ENCODE measurements around the gene FOXP1.
"Not testable (repeated sequence)": the region's sequence is repeated elsewhere in the genome, so short reads cannot be mapped to it uniquely, and the experiment has no call there.

FOXP1 gene

GRCh38 chr3:70975981-70976380 is 607.5 kb downstream of the FOXP1 start:
- DNase-seq (ENCODE audit: low spot score): not testable (repeated sequence)

DNA sequence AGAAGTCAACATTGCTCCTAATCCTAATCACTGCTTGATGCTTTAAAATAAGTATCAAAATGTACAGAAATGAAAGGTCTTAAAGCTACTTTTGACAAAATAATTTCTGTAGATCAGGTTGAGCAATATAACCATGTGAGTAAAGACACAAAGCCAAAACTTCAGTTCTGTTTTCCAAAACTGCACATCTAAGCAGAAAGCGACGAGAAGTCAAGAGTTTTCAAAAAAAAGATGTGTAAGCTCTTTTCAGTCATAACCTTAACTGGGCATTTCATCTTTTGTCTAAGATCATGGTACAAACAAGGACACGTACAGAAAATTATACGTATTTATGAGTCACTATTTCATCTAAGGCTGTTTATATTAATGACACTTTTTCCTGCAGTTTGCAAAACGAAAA is 608.8 kb downstream of the FOXP1 start:
- DNase-seq (ENCODE audit: low spot score): no peak

DNA sequence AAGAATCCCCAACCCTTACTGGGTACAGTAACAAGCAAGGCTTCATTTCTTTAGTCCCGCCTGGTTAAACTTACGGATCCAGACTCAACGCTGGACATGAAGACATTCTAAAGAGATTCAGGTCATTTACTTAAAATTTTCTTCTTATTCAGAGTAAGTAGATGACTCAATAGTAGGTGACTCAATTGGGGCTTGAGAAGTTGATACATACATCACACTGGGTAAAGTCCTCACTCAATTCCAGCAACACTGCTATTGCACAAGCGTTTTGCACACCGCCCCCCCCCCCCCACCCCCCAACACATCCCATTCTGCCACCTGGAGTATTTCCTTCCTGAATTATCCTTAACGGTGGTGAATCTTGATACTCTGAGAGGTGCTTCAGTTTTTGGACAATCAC is 610.0 kb downstream of the FOXP1 start:
- DNase-seq (ENCODE audit: low spot score): no peak

GRCh38 chr3:70972855-70973254 is 610.7 kb downstream of the FOXP1 start:
- DNase-seq (ENCODE audit: low spot score): no peak

GRCh38 chr3:70970952-70971351 is 612.6 kb downstream of the FOXP1 start:
- no peak for DNase-seq (ENCODE audit: low spot score)

- no peak for DNase-seq (ENCODE audit: low spot score)
Measured at GRCh38 chr3:70970171-70970570, 613.4 kb downstream of the FOXP1 start.

DNA sequence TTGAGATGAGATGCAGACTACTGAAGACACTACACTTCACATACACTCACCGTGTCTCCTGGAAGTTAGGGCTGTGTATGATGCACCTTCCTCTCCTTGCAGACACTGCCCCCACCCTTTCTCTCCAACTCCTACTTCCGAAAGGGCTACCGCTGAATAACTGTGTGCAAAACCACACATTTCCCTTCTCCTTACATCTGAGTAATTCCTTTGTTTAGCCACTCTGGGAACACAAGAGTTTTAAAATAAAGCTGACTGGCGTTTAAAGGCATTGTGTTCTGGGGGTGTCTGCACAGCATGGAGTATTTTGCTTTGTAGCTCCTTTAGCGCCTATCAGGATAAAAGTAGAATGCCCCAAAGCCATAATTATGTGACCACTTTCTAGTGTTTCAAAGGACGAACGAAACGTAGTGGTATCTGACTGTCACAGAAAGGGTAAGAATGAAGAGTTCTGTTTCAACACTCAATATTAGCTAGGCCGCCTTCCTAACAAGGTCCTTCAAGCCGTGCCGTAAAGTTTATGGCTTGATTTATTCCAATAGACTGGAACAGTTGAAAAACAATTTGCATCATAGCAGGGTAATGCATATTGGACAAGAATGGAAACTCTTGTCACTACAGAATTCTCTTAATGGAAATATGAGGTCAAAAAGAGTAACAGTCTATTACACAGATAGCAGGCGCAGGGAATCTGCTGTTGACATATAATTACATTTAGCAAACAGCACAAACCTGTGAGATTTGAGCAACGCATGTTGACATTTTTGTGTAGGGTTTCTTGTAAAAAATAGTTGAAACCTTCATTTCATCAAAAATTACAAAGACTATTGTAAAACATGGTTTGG is 619.9 kb downstream of the FOXP1 start:
- no peak for DNase-seq (ENCODE audit: low spot score)

GRCh38 chr3:70959506-70960291 is 623.8 kb downstream of the FOXP1 start:
- DNase-seq (ENCODE audit: low spot score): no peak

DNA sequence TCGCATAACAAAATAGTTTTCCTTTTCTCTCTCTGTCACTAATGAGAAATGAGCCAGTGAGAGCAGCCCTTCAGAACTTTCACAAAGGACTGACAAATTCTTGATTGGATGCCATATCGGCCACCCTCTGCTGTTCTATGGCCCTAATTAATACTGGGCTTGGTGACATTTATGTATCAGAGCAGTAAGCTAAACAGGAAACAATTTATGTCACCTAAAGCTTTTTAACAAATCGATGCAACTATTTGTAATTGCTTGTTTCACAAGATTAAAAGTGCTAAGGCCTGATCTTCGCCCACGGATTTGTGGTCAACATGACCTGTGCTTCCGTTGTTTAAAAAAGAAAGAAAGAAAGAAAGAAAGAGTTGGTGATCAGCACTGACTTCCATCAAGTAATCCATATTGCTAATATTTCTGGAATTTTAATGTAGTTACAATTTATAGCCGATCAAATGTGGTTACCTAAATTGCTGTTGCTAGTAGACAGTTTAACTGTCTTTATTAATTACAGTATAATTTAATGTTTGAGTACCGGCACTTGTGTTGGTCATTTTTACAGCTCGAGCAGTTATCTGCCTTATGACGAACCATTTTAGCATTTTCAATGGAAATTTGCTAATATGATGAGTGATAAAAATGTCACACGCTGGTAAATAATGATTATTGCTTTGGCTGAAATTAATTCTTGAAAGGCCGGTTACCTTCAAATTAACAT is 631.3 kb downstream of the FOXP1 start:
- no peak for DNase-seq (ENCODE audit: low spot score)

- no peak for DNase-seq (ENCODE audit: low spot score)
Measured at GRCh38 chr3:70951316-70951715, 632.2 kb downstream of the FOXP1 start.

DNA sequence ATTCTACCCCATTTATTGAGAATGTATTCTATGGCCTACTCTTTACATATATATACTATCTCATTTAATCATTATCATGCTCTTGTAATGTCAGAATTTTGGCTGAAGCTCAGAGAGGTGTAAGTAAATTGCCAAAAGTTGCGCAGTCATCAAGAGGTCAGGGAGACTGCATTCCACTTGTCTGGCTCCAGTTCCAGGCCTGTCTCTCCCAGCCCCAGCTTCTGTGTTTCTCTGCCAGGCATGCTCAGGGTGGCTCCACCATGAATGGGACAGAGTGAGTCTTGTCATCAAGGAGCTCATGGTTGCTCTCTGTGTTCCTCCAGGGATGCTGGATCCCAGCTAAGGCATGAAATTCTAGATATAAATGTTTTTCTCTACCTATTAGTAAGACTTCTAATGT is 635.9 kb downstream of the FOXP1 start:
- no peak for DNase-seq (ENCODE audit: low spot score)

- DNase-seq (ENCODE audit: low spot score): no peak
Measured at GRCh38 chr3:70943886-70944285, 639.6 kb downstream of the FOXP1 start.

DNA sequence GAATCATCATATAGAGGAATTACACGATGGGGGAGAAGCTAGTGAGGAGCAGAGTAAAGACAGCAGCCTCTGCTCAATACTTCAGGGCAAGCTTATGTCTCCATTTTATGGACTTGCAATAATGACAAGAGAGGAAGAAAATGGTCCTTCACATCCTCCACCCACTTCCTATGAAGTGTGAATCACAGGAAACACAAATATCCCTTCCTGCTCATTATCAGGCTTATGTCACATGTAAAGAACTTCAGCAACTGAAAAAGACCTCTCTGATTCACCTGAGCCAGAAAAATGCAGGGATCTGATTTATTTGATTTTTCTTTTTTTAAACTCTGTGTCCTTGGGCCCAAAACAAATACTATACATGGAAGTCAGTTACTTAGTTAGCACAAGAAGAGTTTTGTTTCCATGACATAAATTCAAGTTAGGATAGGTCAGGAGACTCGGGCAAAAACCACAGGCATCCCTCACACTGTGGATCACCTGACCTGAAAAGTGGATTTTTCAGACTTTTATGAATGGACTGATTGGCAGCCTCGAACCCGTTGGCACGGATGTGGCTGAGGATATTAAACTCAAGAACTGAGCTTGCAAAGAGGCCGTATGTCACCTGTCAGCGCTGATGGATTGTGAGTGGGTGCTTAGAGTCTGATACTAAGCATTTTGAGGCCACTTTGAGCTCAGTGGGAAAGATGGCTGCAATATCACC is 650.3 kb downstream of the FOXP1 start:
- DNase-seq (ENCODE audit: low spot score): no peak

DNA sequence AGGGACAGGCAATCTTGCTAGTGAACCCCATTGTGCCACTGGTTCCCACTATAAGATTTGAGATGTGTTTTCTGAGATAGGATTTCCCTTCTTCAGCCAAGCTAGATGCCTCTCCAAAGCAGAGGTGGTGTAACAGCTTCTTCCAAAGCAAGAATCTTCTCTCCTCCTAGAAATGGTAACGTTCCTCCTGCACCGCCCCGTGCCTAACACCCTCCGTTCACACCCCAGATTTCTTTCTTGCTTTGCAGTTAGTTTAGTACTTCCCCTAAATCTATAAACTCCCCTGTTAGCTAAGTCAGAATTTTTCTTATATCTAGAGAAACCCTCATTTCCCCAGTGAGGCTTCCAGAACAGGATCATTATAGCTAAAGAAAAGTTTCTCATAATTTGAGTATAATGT is 653.5 kb downstream of the FOXP1 start:
- DNase-seq (ENCODE audit: low spot score): no peak

- no peak for DNase-seq (ENCODE audit: low spot score)
Measured at GRCh38 chr3:70927239-70927638, 656.3 kb downstream of the FOXP1 start.

DNA sequence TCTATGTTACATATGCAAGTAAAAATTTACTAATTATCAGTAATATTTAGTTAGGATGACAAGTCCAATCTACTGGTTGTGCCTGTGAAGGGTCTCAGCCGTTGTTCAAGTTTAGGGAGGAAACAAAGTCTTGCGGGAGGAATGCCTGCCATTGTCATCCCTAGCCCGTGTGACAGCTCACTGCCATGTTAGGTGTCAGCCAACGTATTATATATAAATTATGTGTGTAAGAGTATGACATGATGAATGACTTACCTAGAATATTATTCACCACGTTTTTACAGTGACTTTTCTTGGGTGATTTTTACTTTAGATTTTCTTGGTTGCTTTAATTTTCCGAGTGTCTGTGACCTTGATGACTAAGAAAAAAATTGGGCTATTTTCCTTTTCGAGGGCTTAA is 656.7 kb downstream of the FOXP1 start:
- DNase-seq (ENCODE audit: low spot score): no peak

- DNase-seq (ENCODE audit: low spot score): no peak
Measured at GRCh38 chr3:70919661-70920060, 663.9 kb downstream of the FOXP1 start.

DNA sequence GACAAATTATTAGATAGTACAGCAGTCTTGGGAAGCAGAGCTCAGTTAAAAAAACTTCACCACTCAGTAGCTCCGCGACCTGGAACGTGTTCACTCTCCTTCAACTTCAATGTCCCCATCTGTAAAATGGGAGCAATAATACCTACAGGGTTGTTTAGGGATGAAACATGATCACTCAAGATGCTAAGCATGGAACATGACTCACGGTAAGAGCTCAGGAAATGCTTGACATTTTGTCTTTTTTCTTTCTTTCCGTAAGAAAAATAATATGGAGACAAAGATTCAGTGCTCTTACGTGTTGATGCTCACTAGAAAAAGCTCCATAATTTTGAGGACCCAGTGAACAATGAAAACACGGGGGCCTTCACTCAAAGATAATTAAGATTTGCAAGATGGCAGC is 664.4 kb downstream of the FOXP1 start:
- no peak for DNase-seq (ENCODE audit: low spot score)

DNA sequence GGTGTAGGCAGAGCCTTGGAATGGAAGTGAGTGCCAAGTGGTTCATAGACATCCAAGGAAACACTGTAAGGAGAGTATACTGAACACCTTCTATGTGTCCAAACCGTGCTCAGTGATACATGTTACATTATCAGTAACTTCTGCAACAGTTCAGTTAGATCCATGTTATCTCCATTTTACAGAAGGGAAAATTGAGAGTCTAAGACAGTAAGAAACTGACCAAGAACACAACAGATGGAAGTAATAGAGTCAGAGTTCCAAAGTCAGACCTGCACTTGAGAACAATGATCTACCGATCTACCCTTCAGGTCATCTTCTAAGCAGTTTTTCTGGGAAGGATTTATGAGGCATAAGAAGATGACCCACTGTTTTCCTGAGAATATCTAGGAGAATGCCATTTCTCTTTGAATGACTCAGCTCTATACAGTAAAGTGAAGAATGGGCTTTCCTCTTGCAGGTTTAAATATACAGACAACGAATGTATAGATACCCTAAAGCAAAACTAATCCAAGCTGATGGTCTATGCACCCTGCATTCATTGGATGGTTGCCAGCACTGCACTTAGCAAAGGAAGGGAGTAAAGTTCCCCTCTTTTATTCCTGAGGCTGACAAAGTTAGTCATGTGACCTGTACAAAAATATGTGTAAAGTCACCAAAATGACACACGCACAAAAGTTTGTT is 667.0 kb downstream of the FOXP1 start:
- no peak for DNase-seq (ENCODE audit: low spot score)

DNA sequence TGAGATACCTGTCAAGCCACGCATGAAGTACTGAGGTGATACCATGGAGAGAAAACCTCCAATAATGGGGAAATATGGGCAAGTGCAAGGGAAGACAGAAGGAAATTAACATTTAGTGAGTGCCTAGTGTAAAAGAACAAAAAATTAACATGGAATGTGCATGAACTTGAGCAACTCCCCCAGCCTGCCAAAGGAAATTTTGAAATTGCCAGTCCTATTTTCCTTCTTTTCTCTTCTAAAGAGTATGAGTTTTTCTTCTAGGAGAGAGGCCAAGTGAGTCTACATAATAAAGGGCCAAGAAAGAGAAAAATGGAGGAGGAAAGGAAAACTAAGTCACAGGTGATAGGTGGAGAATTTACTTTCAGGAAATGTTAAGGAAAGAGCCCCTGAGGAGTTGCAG is 668.7 kb downstream of the FOXP1 start:
- no peak for DNase-seq (ENCODE audit: low spot score)

- DNase-seq (ENCODE audit: low spot score): no peak
Measured at GRCh38 chr3:70911719-70912118, 671.8 kb downstream of the FOXP1 start.

- no peak for DNase-seq (ENCODE audit: low spot score)
Measured at GRCh38 chr3:70905491-70905890, 678.0 kb downstream of the FOXP1 start.
